Activated CD4-positive, alpha-beta T cell treated with anti-CD3 and anti-CD28 coated beads, Interleukin-2, amount 10 ng/mL, durations not matched to agents 7 days and 5 days (primary cell): ENCODE measurements around the gene FUT2. TPM values are rescaled to one million over a fixed set of nuclear protein-coding genes. Genes with fewer than 3 reads are reported as not detected.
"Not testable (repeated sequence)": the region's sequence is repeated elsewhere in the genome, so short reads cannot be mapped to it uniquely, and the experiment has no call there.

ENCODE experiments used
- CTCF ChIA-PET: fragments of 350-600 bp; sonication (Branson Sonifier 250); formaldehyde crosslinking; loops from one replicate; lab custom pipeline; 2021; ENCODE audit warnings: antibody characterized with exemption; lab: Charles Lee
- POLR2A ChIA-PET: fragments of 350-600 bp; sonication (Branson Sonifier 250); formaldehyde crosslinking; loops from one replicate; lab custom pipeline; 2021; ENCODE audit warnings: antibody characterized with exemption; lab: Charles Lee
- DNase-seq: peaks from one replicate; pipeline ENCODE4 v3.0.0-alpha.2; 2020
- H3K27ac Mint-ChIP-seq: one replicate; pipeline ENCODE4 v1.8.0; 2021; ENCODE audit warnings: mild to moderate bottlenecking, moderate library complexity, mixed read lengths
- H3K27me3 Mint-ChIP-seq: one replicate; pipeline ENCODE4 v1.8.0; 2021; ENCODE audit warnings: mixed read lengths
- H3K36me3 Mint-ChIP-seq: one replicate; pipeline ENCODE4 v1.8.0; 2021; ENCODE audit warnings: low read depth, mixed read lengths
- H3K4me1 Mint-ChIP-seq: one replicate; pipeline ENCODE4 v1.8.0; 2021; ENCODE audit warnings: mixed read lengths
- H3K4me3 Mint-ChIP-seq: one replicate; pipeline ENCODE4 v1.8.0; 2021; ENCODE audit warnings: mild to moderate bottlenecking, moderate library complexity, mixed read lengths
- H3K9me3 Mint-ChIP-seq: one replicate; pipeline ENCODE4 v1.8.0; 2021; ENCODE audit warnings: mixed read lengths
- total RNA-seq, 2 experiments: library from RNA; stranded (reverse); gene quantifications; one replicate each; pipeline ENCODE4 v1.2.3, GENCODE V29; 2021

FUT2 gene
- total RNA-seq, result not detected

DNA sequence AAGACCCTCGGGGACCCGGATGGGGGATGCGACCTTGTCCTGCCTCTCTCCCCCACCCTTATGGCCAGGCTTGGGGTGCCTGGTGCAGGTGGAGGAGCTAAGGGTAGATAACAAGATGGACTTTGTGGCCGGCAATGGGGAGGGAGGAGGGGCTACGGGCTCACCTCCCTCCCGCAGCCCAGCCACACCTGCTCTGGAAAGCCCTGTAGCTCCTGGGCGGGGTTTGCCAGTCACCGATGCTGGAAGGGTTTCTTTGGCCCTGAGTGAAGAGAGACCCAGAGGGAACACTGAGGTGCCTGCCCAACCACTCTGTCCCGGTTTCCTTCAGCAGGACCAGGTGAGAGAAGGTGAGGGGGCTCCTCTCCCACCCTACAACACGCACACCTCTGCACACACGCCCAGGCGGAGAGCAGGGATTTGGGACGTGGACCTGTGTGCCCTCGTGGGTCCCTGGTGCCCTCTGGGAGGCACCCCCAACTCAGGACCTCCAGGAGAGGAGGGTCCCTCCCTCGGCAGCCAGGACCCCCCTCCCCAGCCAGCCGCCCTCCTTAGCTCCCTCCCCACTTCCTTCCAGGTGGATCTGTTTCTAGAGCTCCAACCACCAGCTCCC lies at the start of gene FUT2:
FUT2 (plus strand) TSS at position 229 of the 610 bp plus-strand sequence. CDS start 6,986 bp downstream, outside the sequence.
- ChIA-PET POLR2A (no interaction called here), CTCF (interaction anchor here (0.8 to 1.3 kb wide), 2 partner anchors 11 to 22 kb away, joined by 3 to 4 read pairs; no protein-coding TSS in a partner anchor)
- peaks cover 8% of the 10 kb centered on the region for H3K4me1 Mint-ChIP-seq
- H3K9me3 Mint-ChIP-seq, result no peaks in the 10 kb centered on the region
- H3K4me3 Mint-ChIP-seq, result no peak within 1 kb of the TSS
- DNase-seq, result no peak
- H3K27ac Mint-ChIP-seq, result peak within 1 kb of the TSS; percentile 64
- H3K36me3 Mint-ChIP-seq, result peaks cover 4% of the 10 kb centered on the region
- peaks cover 14% of the 10 kb centered on the region for H3K27me3 Mint-ChIP-seq

DNA sequence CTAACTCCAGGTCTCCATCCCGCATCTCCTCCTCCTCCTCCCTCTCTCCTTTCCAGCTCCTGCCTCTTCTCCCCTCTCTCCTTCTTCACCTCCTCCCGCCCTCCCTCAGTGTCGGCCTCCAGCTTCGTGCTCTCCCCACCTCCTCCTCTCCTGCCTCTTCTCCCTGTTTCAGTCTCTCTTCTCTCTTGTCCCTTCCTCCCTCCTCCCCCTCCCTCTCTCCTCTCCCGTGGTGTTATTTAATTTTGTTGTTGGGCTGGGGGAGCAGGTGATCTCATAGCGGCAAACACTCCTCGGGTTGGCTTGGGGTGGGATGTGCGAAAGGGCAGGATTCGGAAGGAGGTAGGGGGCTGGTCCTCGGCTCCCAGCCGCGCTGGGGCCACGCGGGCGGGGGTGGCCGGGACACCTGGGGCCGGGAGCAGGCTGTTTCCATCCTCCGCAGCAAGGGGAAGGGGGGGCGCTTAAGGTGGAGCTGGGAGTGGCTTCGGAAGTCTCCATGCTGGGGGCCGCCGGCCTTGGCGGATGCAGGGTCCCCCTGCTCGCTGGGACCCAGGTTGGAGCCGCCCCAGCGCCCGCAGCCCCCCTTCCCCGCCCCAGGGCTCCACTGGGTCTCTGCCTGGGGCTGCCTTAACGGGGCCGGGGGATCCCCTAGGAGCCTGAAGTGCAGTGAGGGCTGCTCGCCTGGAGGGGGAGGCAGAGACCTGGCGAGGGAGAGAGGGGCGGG lies 49.6 kb upstream of the FUT2 start, which contains the start of gene CA11:
CA11 (minus strand) TSS at position 187 of the 721 bp plus-strand sequence. CDS start 555 bp downstream, outside the sequence.
- H3K4me3 Mint-ChIP-seq, result peak within 1 kb of the TSS; percentile 76
- peak; percentile 94 for DNase-seq
- CTCF ChIA-PET, result interaction anchor here (0.7 to 2.2 kb wide), 17 partner anchors 9 to 321 kb away, joined by 3 to 10 read pairs (median 4); partner anchors contain the start of genes DBP, EMP3 and NUCB1
- peak within 1 kb of the TSS; percentile 89 for H3K27ac Mint-ChIP-seq
- POLR2A ChIA-PET, result interaction anchor here (0.7 kb wide), 1 partner anchor 12 kb away, joined by 4 read pairs; no protein-coding TSS in a partner anchor
- no peaks in the 10 kb centered on the region for H3K9me3 Mint-ChIP-seq
- peaks cover 49% of the 10 kb centered on the region for H3K4me1 Mint-ChIP-seq
- H3K36me3 Mint-ChIP-seq, result no peaks in the 10 kb centered on the region
- peaks cover 2% of the 10 kb centered on the region for H3K27me3 Mint-ChIP-seq

- CTCF ChIA-PET, result interaction anchor here (1.0 to 2.0 kb wide), 5 partner anchors 9 to 322 kb away, joined by 3 to 7 read pairs (median 4); partner anchors contain the start of genes DBP and EMP3
- H3K36me3 Mint-ChIP-seq, result no peaks in the 10 kb centered on the region
- H3K27me3 Mint-ChIP-seq, result peaks cover 2% of the 10 kb centered on the region
Observed at GRCh38 chr19:48646722-48647216, 49.0 kb upstream of the FUT2 start.

GRCh38 chr19:48648134-48648533 lies 47.6 kb upstream of the FUT2 start:
- H3K9me3 Mint-ChIP-seq, result no peaks in the 10 kb centered on the region
- no peak for DNase-seq
- CTCF ChIA-PET, result no interaction called here
- no peak overlapping the region for H3K4me3 Mint-ChIP-seq
- no peaks in the 10 kb centered on the region for H3K36me3 Mint-ChIP-seq
- H3K27ac Mint-ChIP-seq, result peak overlapping the region; percentile 83
- H3K4me1 Mint-ChIP-seq, result peaks cover 62% of the 10 kb centered on the region
- peaks cover 2% of the 10 kb centered on the region for H3K27me3 Mint-ChIP-seq
- POLR2A ChIA-PET, result no interaction called here

More at GRCh38 chr19:48646722-48647216, 49.0 kb upstream of the FUT2 start:
- peak overlapping the region; percentile 76 for H3K4me3 Mint-ChIP-seq
- no peaks in the 10 kb centered on the region for H3K9me3 Mint-ChIP-seq
- peaks cover 51% of the 10 kb centered on the region for H3K4me1 Mint-ChIP-seq
- DNase-seq, result no peak
- POLR2A ChIA-PET, result no interaction called here
- peak overlapping the region; percentile 70 for H3K27ac Mint-ChIP-seq

- CTCF ChIA-PET, result interaction anchor here (0.7 to 1.6 kb wide), 2 partner anchors 13 to 371 kb away, joined by 3 read pairs; no protein-coding TSS in a partner anchor
- Mint-ChIP-seq H3K36me3 (no peaks in the 10 kb centered on the region), H3K4me1 (peaks cover 48% of the 10 kb centered on the region), H3K27ac (peak overlapping the region; percentile 69), H3K4me3 (no peak overlapping the region), H3K27me3 (no peaks in the 10 kb centered on the region), H3K9me3 (no peaks in the 10 kb centered on the region)
- POLR2A ChIA-PET, result no interaction called here
- no peak for DNase-seq
Observed at GRCh38 chr19:48650974-48651682, 44.6 kb upstream of the FUT2 start.

- ChIA-PET CTCF (interaction anchor here (1.6 kb wide), 1 partner anchor 13 kb away, joined by 3 read pairs; no protein-coding TSS in a partner anchor), POLR2A (no interaction called here)
- no peaks in the 10 kb centered on the region for H3K36me3 Mint-ChIP-seq
- no peak overlapping the region for H3K4me3 Mint-ChIP-seq
- peaks cover 45% of the 10 kb centered on the region for H3K4me1 Mint-ChIP-seq
- H3K27ac Mint-ChIP-seq, result peak overlapping the region; percentile 69
- no peak for DNase-seq
- no peaks in the 10 kb centered on the region for H3K9me3 Mint-ChIP-seq
- H3K27me3 Mint-ChIP-seq, result no peaks in the 10 kb centered on the region
Observed at GRCh38 chr19:48651683-48652048, 44.1 kb upstream of the FUT2 start.

DNA sequence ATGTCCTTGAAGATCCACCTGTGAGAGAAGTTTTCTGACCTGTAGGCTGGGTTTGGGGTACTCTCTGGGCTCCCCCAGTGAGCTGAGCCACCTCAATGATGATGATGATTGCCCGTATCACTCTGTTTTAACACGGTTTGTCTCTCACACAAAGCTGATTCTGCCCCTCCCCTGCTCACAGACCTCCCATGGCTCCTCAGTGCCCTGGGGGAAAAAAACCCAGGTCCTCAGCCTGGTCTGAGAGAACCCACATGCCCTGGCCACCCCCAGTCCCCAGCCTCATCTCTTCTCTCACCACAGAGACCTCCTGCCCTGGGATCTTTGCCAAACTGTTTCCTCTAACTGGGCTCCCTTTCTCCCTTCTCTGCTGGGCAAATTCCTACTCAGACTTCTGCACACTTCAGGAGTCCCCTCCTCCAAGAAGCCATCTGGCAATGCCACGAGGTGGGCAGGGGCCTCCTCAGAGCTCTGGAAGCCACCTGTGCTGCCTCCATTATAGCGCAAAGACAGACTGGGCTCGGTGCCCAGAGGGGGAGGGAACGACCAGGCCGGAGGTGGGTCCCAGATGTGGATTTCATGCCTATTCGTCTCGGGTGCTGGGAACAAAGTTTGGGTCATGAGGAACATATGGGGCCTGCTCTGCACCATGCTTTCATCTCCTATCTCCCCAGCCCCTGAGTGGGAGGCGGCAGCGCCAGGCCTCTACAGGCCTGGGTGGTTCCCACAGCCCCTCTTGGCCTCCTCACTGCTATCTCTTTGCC lies 41.3 kb upstream of the FUT2 start:
- no peaks in the 10 kb centered on the region for H3K36me3 Mint-ChIP-seq
- H3K27me3 Mint-ChIP-seq, result peaks cover 6% of the 10 kb centered on the region
- H3K27ac Mint-ChIP-seq, result peak overlapping the region; percentile 27
- ChIA-PET CTCF (interaction anchor here (1.5 kb wide), 1 partner anchor 8 kb away, joined by 4 read pairs; the partner anchor contains the start of gene CA11), POLR2A (no interaction called here)
- no peak overlapping the region for H3K4me3 Mint-ChIP-seq
- no peak for DNase-seq
- H3K4me1 Mint-ChIP-seq, result peaks cover 29% of the 10 kb centered on the region
- H3K9me3 Mint-ChIP-seq, result no peaks in the 10 kb centered on the region

DNA sequence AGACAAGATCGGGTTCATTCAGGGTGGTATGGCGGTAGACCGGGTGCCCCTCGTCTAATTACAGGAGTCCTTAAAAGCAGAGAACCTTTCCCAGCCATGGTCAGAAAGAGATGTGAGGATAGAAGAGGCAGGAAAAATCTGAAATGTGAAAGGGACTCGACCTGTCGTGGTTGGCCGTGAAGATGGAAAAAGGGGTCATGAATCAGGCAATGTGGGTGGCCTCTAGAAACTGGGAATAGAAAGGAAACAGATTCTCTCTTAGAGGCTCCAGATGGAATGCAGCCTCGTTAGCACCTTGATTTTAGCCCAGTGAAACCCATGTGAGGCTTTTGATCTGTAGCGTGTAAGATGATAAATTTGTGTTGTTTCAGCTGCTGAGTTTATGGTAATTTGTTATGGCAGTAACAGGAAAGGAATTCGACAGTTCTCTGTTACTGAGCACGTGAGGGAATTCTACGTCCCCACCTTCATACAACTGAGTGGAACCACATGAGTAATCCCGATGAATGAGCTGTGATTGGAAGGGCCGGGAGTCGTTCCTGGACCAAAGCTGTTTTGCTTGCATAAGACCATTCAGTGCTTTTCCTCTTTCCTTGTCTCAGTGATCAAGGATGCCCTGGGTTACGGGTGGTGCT lies 38.8 kb upstream of the FUT2 start:
- no peaks in the 10 kb centered on the region for H3K36me3 Mint-ChIP-seq
- CTCF ChIA-PET, result interaction anchor here (1.0 kb wide), 1 partner anchor 11 kb away, joined by 3 read pairs; the partner anchor contains the start of gene CA11
- H3K4me3 Mint-ChIP-seq, result no peak overlapping the region
- H3K27me3 Mint-ChIP-seq, result peaks cover 6% of the 10 kb centered on the region
- no peak for DNase-seq
- H3K4me1 Mint-ChIP-seq, result peaks cover 30% of the 10 kb centered on the region
- no peaks in the 10 kb centered on the region for H3K9me3 Mint-ChIP-seq
- POLR2A ChIA-PET, result no interaction called here
- H3K27ac Mint-ChIP-seq, result no peak overlapping the region

DNA sequence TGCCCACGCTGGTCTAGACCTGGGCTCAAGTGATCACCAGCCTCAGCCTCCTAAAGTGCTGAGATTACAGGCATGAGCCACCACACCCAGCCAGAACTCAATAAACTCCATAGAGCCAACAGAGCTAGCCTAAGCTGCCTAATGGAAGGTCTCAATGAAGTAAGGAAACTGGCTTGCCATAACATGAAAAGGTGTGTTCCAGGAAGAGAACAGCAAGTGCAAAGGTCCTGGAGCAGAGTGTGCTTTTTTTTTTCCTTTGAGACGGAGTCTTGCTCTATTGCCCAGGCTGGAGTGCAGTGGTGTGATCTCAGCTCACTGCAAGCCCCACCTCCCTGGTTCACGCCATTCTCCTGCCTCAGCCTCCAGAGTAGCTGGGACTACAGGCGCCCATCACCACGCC lies 37.9 kb upstream of the FUT2 start:
- DNase-seq, H3K36me3 Mint-ChIP-seq, H3K27me3 Mint-ChIP-seq, H3K4me3 Mint-ChIP-seq, H3K9me3 Mint-ChIP-seq, POLR2A ChIA-PET, H3K27ac Mint-ChIP-seq: not testable (repeated sequence)
- H3K4me1 Mint-ChIP-seq, result peaks cover 26% of the 10 kb centered on the region
- CTCF ChIA-PET, result interaction anchor here (1.0 kb wide), 1 partner anchor 12 kb away, joined by 3 read pairs; the partner anchor contains the start of gene CA11

- H3K9me3 Mint-ChIP-seq, result no peaks in the 10 kb centered on the region
- no peaks in the 10 kb centered on the region for H3K36me3 Mint-ChIP-seq
- peaks cover 23% of the 10 kb centered on the region for H3K4me1 Mint-ChIP-seq
- DNase-seq, result no peak
- CTCF ChIA-PET, result no interaction called here
- POLR2A ChIA-PET, result no interaction called here
- H3K27ac Mint-ChIP-seq, result no peak overlapping the region
- no peak overlapping the region for H3K4me3 Mint-ChIP-seq
- peaks cover 6% of the 10 kb centered on the region for H3K27me3 Mint-ChIP-seq
Observed at GRCh38 chr19:48658483-48658882, 37.3 kb upstream of the FUT2 start.

GRCh38 chr19:48659768-48660167 lies 36.0 kb upstream of the FUT2 start:
- no peaks in the 10 kb centered on the region for H3K9me3 Mint-ChIP-seq
- no peak overlapping the region for H3K27ac Mint-ChIP-seq
- ChIA-PET CTCF (interaction anchor here (0.7 to 0.9 kb wide), 2 partner anchors 14 to 53 kb away, joined by 3 to 7 read pairs; no protein-coding TSS in a partner anchor), POLR2A (no interaction called here)
- DNase-seq, result no peak
- H3K4me3 Mint-ChIP-seq, result no peak overlapping the region
- H3K27me3 Mint-ChIP-seq, result peaks cover 6% of the 10 kb centered on the region
- peaks cover 20% of the 10 kb centered on the region for H3K4me1 Mint-ChIP-seq
- H3K36me3 Mint-ChIP-seq, result no peaks in the 10 kb centered on the region
